ENCODE measurements around the gene COL5A3.

DNA sequence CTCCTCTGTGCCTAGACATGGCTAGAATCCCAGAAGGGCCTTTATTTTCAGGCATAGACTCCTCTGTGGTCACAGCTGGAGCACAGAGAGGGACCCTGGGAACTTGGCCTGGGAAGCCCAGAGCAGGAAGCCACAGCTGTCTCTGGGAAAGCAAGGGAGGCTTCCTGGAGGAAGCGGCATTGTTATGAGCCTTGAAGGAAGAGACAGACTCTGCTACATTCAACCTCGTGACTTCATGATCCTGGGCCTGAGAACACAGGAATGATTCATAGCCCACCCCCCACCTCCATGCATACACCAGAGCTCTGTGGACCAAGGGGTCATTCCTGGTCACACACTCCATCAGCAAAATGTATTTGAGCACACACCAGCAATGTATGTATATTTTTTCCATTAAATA lies 11.6 kb upstream of the COL5A3 start:
- TF ChIP-seq, protein P1, sequence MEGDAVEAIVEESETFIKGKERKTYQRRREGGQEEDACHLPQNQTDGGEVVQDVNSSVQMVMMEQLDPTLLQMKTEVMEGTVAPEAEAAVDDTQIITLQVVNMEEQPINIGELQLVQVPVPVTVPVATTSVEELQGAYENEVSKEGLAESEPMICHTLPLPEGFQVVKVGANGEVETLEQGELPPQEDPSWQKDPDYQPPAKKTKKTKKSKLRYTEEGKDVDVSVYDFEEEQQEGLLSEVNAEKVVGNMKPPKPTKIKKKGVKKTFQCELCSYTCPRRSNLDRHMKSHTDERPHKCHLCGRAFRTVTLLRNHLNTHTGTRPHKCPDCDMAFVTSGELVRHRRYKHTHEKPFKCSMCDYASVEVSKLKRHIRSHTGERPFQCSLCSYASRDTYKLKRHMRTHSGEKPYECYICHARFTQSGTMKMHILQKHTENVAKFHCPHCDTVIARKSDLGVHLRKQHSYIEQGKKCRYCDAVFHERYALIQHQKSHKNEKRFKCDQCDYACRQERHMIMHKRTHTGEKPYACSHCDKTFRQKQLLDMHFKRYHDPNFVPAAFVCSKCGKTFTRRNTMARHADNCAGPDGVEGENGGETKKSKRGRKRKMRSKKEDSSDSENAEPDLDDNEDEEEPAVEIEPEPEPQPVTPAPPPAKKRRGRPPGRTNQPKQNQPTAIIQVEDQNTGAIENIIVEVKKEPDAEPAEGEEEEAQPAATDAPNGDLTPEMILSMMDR (IDR thresholded peaks at IDR 0.05) = no peak
- TF ChIP-seq POLR2A (IDR thresholded peaks at IDR 0.05) = no peak
